Measurements from ENCODE around the gene FLNA.
A peak's percentile ranks its signal among the peaks of the same experiment; 100 is the strongest.
"Not testable (repeated sequence)": the region's sequence is repeated elsewhere in the genome, so short reads cannot be mapped to it uniquely, and the experiment has no call there.

Gene FLNA

DNA sequence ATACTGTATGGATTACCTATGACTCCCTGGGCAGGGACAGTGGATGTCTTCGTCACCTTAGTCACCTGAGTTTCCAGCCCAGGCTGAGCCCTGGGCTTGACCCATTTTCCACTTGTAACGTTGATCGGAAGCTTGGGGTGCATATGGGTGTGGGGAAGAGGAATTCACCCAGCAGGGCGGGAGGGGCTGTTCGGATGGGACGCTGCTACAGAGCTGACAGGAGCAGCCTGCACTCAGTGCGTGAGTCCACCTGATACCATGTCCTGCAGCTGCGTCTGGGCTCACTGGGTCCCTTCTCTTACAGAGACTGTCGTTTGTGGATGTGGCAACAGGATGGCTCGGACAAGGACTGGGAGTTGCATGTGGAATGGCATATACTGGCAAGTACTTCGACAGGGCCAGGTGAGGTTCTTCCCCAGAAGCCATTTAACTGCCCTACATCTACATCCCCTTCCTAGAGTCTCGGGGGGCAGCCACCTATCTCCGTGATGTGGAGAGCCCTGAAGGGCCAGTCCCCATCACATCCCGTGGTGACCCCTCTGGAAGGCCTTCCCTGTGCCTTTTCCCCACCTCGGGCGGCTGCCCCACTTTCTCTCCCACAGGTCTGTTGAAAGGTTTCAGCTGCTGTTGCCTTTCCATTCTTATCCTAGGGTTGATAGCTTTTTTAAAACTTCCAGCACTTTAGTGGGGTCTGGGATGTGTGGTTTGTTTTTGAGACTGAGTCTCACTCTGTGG, 65.2 kb downstream of the FLNA start:
- DNase-seq (ENCODE audit: extremely low read depth in 1 of 2, low read depth in 1 of 2): no peak

DNA sequence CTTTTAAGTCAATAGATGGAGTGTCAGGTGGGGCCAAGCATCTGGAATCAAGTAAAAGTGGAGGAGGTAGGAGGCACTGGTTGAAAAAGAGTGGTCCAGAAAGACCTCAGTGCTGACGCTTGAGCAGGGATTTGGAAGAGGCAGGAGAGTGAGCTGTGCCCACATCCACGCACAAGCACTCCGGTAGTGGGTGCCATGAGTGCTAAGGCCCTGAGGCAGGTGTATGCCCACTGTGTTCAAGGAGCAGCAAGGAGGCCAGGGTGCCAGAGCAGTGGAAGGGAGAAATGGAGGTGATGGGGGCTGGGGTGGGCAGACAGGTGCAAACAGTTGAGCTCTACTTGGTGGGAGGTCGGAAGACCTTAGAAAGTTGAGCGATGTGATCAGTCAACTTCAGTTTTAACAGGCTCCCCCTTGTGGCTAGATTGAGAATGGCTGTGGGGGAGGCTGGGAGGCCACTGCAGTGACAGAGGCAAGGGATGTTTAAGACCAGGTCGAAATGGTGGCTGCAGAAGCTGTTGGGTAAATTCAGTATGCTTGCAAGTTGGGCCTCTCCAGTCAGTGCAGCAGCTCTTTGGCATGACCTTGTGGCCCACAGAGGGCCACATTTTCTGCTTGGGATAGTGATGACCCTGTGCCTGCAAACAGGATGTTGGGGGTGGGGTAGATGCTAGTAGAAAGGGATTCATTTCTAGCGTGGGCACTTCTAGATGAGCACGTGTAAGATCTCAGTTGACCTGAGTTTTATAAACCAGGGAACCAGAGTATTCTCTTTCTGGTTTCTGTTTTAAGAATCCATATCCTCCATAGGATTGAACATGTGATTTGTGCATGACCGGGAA, 66.1 kb downstream of the FLNA start:
- DNase-seq (ENCODE audit: extremely low read depth in 1 of 2, low read depth in 1 of 2): peak; percentile 37 to 69

DNA sequence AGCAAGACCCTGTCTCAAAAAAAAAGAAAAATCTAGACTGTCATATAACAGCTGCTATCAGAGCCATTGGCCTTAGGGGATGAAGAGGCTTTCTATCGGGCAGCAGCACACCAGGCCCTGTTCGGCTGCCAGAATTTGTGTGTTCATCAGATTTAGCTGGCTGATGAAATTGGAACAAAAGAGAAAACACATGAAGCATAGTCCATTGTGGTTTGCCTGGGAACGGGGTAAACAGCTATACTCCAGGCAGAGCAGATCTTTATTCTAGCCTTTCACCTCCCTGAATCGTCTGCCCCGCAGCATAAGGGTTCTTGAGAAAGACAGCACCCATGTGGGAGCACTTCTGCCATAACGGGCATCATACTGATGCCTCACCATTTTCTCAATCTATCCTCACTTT, 67.2 kb downstream of the FLNA start:
- no peak for DNase-seq (ENCODE audit: extremely low read depth in 1 of 2, low read depth in 1 of 2)

DNA sequence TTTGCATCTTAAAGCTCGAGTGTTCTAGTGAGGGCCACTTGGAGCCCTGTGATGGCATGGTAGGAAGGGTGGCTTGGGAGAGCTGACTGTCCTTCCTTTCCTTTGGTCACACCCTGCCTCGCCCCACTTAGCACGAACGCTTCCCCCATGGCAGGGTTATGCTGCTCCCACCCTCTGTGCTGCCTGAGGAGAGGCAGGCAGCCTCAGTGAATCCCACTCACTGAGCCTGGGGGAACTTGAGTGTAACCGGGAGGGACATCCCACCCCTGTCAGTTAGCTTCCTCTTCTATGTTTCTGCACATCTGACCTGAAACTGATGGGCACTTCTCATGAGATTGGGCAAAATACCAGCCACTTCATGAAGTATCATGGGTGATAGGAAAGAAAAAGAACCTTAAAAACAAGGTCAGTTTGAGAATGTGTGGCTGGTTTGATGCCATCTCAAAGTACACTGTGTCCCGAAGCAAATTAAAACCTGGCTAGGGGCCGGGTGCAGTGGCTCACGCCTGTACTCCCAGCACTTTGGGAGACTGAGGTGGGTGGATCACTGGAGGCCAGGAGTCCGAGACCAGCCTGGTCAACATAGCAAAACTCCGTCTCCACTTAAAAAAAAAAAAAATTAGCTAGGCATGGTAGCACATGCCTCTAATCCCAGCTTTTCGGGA, 68.8 kb downstream of the FLNA start:
- DNase-seq (ENCODE audit: extremely low read depth in 1 of 2, low read depth in 1 of 2): no peak

DNA sequence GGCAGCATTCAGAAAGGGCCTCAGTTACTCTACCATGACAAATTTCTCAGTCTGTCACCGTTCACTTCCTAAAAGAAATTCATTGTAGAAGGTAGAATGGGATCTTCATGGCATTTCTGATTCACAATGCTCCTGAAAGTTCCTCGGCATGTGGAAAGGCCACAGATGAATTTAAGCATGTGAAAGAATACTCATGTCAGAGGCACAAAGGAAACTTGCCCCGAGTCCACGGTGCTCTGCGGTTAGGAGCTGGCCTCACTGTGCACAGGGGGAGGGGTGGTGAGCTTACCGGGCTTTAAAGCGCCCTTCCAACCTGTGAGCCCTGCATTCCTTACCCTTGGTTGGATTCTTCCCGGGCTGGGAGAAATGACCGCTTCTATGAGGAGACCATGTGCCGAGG, 69.6 kb downstream of the FLNA start:
- DNase-seq (ENCODE audit: extremely low read depth in 1 of 2, low read depth in 1 of 2): no peak

DNA sequence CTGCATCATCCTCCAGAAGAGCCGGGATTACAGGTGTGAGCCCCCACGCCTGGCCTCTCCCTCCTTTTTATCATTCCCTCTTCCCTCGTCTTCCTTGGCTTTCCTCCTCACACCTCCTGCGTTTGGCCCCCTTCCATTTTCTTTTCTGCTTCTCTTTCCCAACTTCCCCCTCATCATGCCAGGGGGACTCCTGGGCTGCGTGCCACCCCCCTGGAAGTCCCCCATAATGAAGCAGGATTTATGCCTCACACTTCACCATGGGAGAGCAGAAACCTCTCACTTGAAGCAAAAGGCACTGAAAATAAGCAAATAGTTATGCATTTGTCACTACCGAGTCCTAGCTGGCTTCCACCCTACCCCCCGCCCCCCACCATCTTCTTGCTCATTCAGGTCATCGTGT, 71.0 kb downstream of the FLNA start:
- DNase-seq (ENCODE audit: extremely low read depth in 1 of 2, low read depth in 1 of 2): no peak

DNA sequence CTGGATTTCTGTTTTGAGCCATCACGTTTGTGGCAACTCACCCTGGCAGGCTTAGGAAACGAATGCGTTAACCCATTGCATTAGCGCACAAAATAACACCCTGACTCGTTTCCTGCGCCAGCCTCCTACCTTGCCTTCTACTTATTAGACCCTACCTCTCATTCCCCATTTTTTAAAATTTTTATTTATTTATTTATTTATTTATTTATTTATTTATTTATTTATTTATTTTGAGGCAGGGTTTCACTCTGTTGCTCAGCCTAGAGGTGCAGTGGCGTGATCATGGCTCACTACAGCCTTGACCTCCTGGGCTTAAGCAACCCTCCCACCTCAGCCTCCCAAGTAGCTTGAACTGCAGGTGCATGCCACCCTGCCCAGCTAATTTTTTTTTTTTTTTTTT, 71.4 kb downstream of the FLNA start:
- DNase-seq (ENCODE audit: extremely low read depth in 1 of 2, low read depth in 1 of 2): not testable (repeated sequence)

DNA sequence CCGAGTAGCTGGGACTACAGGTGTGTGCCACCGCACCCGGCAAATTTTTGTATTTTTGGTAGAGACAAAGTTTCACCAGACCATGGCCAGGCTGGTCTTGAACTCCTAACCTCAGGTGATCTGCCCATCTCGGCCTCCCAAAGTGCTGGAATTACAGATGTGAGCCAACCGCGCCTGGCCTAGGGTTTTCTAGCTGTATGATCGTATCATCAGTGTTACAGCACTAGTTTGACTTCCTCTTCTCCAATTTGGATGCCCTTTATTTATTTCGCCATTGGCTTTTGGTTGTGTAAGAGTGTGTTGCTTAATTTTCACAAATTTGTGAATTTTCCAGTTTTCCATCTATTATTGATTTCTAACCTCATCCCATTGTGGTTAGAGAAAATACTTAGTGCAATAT, 73.6 kb downstream of the FLNA start:
- DNase-seq (ENCODE audit: extremely low read depth in 1 of 2, low read depth in 1 of 2): no peak

All from stimulated activated CD8-positive, alpha-beta memory T cell treated with anti-CD3 and anti-CD28 coated beads, Interleukin-7, amount 100 ng/mL, for 48 hours (primary cell).